ENCODE data around the gene KCNJ8.
"Not testable (repeated sequence)": the region's sequence is repeated elsewhere in the genome, so short reads cannot be mapped to it uniquely, and the experiment has no call there.

The KCNJ8 gene

GRCh38 chr12:21774358-21775132 is at the start of gene KCNJ8:
Gene KCNJ8 (minus strand): TSS chr12:21774706. CDS start chr12:21773616, 1,090 bp downstream.
- no peak for DNase-seq

- DNase-seq: no peak
Measured at GRCh38 chr12:21823581-21823980, 49.1 kb upstream of the KCNJ8 start.

GRCh38 chr12:21819678-21820077 is 45.2 kb upstream of the KCNJ8 start:
- DNase-seq: no peak

GRCh38 chr12:21819236-21819635 is 44.7 kb upstream of the KCNJ8 start:
- DNase-seq: no peak

GRCh38 chr12:21818627-21819026 is 44.1 kb upstream of the KCNJ8 start:
- no peak for DNase-seq

- no peak for DNase-seq
Measured at GRCh38 chr12:21815306-21816062, 41.0 kb upstream of the KCNJ8 start.

GRCh38 chr12:21814814-21815213 is 40.3 kb upstream of the KCNJ8 start:
- no peak for DNase-seq

GRCh38 chr12:21814327-21814726 is 39.8 kb upstream of the KCNJ8 start:
- DNase-seq: no peak

GRCh38 chr12:21813751-21814150 is 39.2 kb upstream of the KCNJ8 start:
- DNase-seq: no peak

GRCh38 chr12:21813125-21813524 is 38.6 kb upstream of the KCNJ8 start:
- no peak for DNase-seq

GRCh38 chr12:21812340-21812739 is 37.8 kb upstream of the KCNJ8 start:
- not testable (repeated sequence) for DNase-seq

- no peak for DNase-seq
Measured at GRCh38 chr12:21809100-21809499, 34.6 kb upstream of the KCNJ8 start.

GRCh38 chr12:21806255-21806654 is 31.7 kb upstream of the KCNJ8 start:
- DNase-seq: no peak

GRCh38 chr12:21801522-21802288 is 27.2 kb upstream of the KCNJ8 start:
- DNase-seq: no peak

- no peak for DNase-seq
Measured at GRCh38 chr12:21800011-21800410, 25.5 kb upstream of the KCNJ8 start.

GRCh38 chr12:21797539-21797938 is 23.0 kb upstream of the KCNJ8 start:
- no peak for DNase-seq

- DNase-seq: no peak
Measured at GRCh38 chr12:21795648-21796328, 21.3 kb upstream of the KCNJ8 start.

- not testable (repeated sequence) for DNase-seq
Measured at GRCh38 chr12:21794807-21795595, 20.5 kb upstream of the KCNJ8 start.

GRCh38 chr12:21789687-21790086 is 15.2 kb upstream of the KCNJ8 start:
- not testable (repeated sequence) for DNase-seq

- DNase-seq: no peak
Measured at GRCh38 chr12:21788089-21788983, 13.8 kb upstream of the KCNJ8 start.

- no peak for DNase-seq
Measured at GRCh38 chr12:21786041-21786531, 11.6 kb upstream of the KCNJ8 start.

All from DMS79 (cell line).